SK-N-DZ (cell line): ENCODE measurements around the gene SMARCD1.
"Not testable (repeated sequence)": the region's sequence is repeated elsewhere in the genome, so short reads cannot be mapped to it uniquely, and the experiment has no call there.

ENCODE experiments used
- DNase-seq: peaks from one replicate; pipeline ENCODE4 v3.0.0-alpha.2; 2015; ENCODE audit warnings: low spot score

Gene SMARCD1

DNA sequence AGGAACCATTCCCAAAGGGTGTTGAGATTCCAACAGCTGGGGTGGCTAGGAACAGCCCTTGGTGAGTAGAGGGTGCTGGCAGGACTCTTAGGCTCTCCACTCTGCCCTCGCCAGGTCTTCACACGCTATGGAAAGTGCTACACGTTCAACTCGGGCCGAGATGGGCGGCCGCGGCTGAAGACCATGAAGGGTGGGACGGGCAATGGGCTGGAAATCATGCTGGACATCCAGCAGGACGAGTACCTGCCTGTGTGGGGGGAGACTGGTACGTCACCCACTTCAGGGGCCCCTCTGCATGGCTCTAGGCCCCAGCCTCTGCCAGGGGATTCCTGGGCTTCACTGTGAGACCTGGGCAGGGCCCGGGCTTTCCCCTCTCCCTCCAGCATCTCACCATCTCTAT is 8.0 kb upstream of the SMARCD1 start:
- DNase-seq: no peak

GRCh38 chr12:50078281-50078680 is 6.9 kb upstream of the SMARCD1 start:
- DNase-seq: no peak

GRCh38 chr12:50079771-50080170 is 5.4 kb upstream of the SMARCD1 start:
- no peak for DNase-seq

GRCh38 chr12:50081096-50081808 is 3.9 kb upstream of the SMARCD1 start:
- no peak for DNase-seq

GRCh38 chr12:50082644-50083043 is 2.5 kb upstream of the SMARCD1 start:
- no peak for DNase-seq

DNA sequence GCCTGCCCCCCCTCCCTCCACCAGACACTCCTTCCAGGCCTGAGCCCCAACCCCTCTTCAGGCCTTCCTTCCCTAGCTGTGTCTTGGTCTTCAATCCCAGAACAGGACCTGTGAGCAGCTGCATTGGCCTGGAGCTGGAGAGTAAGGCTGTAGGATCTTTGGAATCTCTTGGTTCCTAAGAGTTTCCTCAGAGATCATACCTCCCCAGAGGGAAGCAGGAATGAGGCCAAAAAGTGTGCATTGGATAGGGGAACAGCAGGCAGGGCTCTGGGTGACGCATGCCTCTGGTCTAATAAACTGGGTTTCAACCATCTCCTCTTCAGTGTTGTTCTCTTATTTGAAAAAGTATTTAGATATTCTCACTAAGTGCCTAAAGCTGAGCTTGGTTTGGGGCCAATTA is 1.8 kb upstream of the SMARCD1 start:
- DNase-seq: no peak

GRCh38 chr12:50084409-50084774 is 750 bp upstream of the SMARCD1 start:
- DNase-seq: not testable (repeated sequence)

DNA sequence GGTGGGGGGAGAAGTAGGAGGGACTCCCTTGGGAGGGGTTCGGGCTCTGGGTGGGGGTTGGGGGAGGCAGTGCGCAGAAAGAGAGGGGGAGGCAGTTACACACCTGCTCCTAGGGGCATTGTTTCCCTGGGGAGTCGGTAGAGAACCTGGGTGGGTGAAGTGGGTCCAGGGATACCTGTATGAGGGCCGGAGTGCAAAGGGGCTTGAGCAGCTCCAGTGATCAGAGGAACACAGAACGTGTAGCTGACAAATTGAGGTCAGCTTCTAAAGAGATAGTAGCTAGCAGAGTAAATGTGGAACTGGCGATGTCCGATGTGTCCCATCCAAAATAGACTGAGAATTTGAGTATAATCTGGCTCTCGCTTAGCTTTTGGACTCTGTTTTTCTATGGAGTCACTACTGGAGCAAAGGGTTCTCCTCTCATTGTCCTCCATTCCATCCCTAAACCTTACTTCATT is 502 bp downstream of the SMARCD1 start:
- no peak for DNase-seq

DNA sequence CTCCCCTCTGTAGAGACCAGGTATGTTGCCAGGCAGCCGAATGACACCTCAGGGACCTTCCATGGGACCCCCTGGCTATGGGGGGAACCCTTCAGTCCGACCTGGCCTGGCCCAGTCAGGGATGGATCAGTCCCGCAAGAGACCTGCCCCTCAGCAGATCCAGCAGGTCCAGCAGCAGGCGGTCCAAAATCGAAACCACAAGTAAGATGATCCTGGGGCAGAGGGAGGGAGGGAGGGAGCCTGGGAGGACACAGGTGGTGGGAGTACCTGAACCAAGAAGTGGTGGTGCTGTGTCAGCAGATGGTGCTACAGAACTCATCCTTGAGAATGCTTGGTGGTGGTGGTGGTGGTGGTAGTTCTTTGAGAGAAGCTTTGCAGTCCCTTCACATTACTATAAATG is 1.0 kb downstream of the SMARCD1 start:
- DNase-seq: no peak

DNA sequence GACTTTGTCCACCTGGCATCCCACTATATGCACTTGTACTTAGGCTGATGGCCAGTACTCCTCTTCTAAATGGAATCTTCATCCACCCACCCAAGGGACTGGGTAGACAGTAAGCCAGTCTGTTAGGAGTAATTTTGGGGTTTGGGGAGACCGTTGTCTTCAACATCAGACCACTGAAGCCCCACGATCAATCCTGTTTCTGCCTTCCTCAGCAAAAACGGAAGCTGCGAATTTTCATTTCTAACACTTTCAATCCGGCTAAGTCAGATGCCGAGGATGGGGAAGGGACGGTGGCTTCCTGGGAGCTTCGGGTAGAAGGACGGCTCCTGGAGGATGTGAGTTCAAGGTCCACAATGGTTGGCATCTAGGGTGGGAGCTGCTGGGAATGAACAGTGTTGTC is 2.0 kb downstream of the SMARCD1 start:
- DNase-seq: no peak

DNA sequence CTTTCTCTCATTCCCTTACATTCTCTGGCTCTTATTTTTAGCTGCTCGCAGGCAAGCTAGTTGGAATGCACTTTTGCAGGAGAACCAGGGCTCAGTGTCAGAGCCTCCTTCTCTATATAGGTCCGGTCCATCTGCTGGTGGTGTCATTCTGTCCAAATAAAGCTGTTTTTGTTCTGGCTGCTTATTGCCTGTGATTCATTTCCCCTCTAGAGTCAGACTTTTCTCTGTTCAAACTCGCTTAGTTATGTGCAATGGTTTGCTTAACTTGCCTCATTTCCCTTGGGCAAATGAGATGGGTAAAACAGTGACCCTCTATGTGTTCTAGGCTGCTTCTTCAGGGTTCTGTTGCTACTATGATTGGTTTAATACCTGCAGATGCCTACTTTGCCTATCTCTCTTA is 2.9 kb downstream of the SMARCD1 start:
- DNase-seq: no peak

DNA sequence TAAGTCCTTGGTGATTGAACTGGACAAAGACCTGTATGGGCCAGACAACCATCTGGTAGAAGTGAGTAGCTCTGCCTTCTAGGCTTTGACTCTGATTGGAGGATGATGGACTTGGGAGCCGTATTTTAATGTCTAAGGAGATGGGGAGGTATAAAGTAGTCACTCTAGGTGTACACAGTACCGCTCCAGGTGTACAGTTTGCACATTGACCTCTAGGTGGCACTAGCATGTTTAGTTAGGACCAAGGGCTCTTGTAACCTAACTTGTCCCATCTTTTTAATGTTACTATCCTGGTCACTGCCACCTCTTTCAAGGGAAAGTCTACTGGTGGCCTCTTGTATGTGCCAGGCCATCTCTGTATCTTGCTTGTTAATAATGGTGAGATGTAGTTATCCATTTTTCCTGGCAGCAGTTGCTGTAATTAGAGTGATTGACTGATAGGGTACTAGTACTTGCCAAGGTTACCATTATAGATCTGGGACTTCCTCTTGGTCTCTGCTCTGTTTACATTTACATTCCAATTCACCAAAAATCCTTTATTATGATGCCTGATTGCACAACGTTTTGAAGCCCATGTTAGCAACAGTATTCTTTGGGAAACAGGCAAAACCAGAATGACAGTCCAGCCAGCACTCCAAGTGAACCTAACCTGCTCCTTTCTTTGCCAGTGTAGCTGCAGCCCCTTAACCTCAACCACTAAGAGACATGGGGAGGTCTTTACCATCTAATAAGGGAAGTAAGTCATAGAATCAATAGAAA is 3.6 kb downstream of the SMARCD1 start:
- peak; percentile 71 for DNase-seq

- no peak for DNase-seq
Observed at GRCh38 chr12:50089730-50090129, 4.6 kb downstream of the SMARCD1 start.

DNA sequence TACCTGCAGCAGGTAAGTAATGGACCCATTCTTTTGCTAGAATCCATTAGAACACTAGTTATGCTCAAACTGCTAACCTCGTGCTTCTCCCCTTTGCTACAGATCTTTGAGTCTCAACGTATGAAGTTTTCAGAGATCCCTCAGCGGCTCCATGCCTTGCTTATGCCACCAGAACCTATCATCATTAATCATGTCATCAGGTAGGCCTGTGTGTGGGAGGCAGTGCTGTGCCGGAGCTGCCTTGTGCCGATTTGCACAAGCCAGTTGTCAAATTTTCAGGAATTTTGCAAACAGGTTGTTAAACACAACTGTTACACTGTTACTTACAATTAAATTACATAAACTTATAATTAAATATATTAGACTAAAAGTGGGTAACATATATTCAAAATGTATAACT is 5.2 kb downstream of the SMARCD1 start:
- DNase-seq: no peak

GRCh38 chr12:50097952-50098351 is 12.8 kb downstream of the SMARCD1 start:
- no peak for DNase-seq

DNA sequence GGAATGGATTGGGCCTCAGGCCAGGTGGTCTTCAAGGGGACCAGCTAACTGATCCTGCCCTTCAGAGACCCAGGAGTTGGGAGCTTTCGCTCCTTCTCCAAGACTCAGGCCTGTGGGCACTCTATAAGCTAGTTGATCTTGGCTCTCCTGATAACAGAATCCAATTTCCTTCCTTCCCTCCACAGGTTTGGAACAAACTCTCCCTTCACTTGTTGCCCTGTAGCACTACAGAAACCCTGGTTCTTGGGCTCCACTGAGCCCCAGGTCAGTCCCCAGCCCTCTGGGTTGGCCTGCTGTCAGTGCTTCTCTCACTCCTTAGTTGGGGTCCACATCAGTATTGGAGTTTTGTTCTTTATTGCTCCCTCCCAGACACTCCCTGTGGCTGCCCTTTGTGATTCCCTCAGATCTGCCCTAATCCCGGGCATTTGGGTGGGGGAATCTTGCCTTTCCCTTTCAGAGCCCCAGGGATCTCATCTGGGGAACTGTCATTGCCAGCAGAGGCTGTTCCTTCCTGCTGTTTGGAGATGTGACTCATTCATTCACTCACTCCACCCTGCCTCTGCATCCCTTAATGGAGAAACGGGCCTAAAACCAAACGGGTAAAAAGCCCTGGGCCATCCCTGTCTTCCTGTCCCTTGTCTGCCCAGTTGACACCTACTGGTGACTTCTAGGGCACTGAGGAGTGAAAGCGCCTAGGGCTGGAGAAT is 14.3 kb downstream of the SMARCD1 start:
- DNase-seq: no peak

- no peak for DNase-seq
Observed at GRCh38 chr12:50100561-50100960, 15.4 kb downstream of the SMARCD1 start.

DNA sequence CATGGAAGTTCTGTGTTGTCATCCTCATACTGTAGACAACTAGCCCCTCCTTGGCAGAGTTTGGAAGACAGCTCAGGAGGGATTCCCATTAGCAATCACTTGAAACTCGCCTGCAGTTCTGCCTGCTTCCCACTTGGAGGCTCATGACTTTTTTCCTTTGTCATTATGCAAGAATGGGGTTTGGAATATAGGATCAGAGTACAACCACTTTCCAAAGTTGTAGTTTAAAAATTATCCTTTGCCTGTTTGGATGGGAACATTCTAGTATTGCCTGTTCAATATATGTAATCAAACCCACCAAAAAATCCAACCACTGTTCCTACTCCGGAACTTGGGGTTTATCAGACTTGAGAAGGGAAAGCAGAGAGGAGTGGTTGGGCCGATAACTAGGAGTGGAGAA is 16.5 kb downstream of the SMARCD1 start:
- no peak for DNase-seq

DNA sequence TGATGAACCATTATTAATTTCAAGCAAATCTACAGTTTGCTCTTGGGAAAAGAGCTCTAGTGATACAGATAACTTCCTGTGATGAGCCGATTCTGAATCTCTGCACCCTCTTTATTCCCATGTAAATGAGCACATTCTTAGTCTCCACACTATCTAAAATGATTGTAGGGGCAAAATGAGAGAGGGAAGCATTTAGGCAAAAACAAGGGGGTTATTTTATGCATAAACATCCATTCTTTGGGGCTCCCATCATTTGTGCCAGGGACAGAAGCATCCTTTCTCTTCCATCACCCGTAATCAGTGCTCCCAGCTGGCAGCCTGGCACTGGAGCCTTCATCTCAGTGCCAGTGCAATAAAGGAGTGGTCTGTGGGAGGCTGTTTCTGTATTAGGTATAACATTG is 17.0 kb downstream of the SMARCD1 start:
- DNase-seq: no peak

- no peak for DNase-seq
Observed at GRCh38 chr12:50102646-50103309, 17.6 kb downstream of the SMARCD1 start.

GRCh38 chr12:50103351-50103750 is 18.2 kb downstream of the SMARCD1 start:
- DNase-seq: no peak

GRCh38 chr12:50103767-50104321 is 18.7 kb downstream of the SMARCD1 start, which contains the start of gene GPD1:
Gene GPD1, plus strand, starts transcription at chr12:50104008. Its CDS starts 43 bp downstream, at chr12:50104051.
- DNase-seq: peak; percentile 60
